DMS153 treated with DMSO at 0.1 percent for 48 hours (cell line): ENCODE results near the gene TTPAL.

Source experiments
- DNase-seq: peaks from one replicate; lab custom pipeline; 2025; ENCODE audit not compliant: unreplicated experiment; lab: John Stamatoyannopoulos, UW

TTPAL gene

GRCh38 chr20:44533928-44534327 lies 58.3 kb downstream of the TTPAL start:
- no peak for DNase-seq

- no peak for DNase-seq
Observed at GRCh38 chr20:44536175-44536574, 60.5 kb downstream of the TTPAL start.

- no peak for DNase-seq
Observed at GRCh38 chr20:44537993-44538392, 62.3 kb downstream of the TTPAL start.

DNA sequence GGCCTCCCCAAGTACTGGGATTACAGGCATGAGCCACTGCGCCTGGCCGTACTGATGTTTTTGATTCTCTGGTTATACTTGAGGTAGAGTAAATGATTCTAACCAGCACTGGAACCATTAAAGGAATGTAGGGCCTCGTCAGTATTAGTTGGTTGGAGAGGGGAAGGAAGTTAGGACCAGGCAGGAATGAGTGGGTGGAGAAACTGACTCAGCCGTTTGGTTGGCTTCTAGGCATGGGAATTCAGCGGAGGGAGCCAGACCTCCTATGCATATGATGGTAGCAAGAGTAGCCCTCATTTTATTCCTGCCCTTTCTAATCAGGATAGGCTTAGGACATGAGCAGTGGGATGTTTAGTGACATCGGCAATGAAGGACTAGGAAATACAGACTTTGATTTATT lies 65.2 kb downstream of the TTPAL start:
- DNase-seq: no peak

DNA sequence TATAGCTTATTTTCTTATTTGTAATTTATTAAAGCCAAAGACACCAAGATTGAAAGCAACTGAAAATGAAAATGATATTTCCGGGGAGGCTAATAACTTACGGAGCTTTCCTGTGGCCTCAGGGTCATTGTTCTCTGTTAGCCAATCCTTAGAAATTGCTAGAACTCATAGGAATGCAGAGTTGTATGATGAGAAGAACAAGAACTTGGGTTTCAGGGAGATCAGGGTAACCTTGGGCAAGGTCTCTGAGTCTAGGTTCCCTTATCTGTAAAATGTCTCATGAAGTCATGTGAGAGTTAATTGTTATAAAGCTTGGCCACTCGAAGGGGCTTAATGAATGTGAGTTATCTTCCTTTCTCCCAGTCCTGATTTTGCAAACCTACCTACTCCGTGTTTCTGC lies 66.3 kb downstream of the TTPAL start:
- DNase-seq: no peak

- DNase-seq: no peak
Observed at GRCh38 chr20:44542890-44543289, 67.2 kb downstream of the TTPAL start.

- no peak for DNase-seq
Observed at GRCh38 chr20:44543358-44543757, 67.7 kb downstream of the TTPAL start.
